Gastroesophageal sphincter (tissue), 3 donors: ENCODE results near the gene ISM2.

Experiments used
- POLR2A ChIP-seq, 2 donors: fragments of 450-650 bp; IDR thresholded peaks; one replicate each; pipeline ENCODE4 v1.6.1; 2017; ENCODE audit warnings: antibody characterized with exemption in 2 of 2, mild to moderate bottlenecking in 2 of 2, moderate library complexity in 1 of 2
- POLR2AphosphoS5 ChIP-seq: sonication (generic); formaldehyde crosslinking; IDR thresholded peaks from one replicate; pipeline ENCODE4 v1.6.1; 2017; ENCODE audit warnings: antibody characterized with exemption
- TF ChIP-seq, protein P1 (sequence below), 4 experiments: fragments of 200-600 bp in 2 of 4; fragments of 450-650 bp in 2 of 4; sonication (generic) in 1 of 4; IDR thresholded peaks; one replicate each; pipeline ENCODE4 v1.5.1; 2017 to 2019; ENCODE audit warnings: antibody characterized with exemption in 4 of 4, mild to moderate bottlenecking in 2 of 4, moderate library complexity in 2 of 4

DNA sequence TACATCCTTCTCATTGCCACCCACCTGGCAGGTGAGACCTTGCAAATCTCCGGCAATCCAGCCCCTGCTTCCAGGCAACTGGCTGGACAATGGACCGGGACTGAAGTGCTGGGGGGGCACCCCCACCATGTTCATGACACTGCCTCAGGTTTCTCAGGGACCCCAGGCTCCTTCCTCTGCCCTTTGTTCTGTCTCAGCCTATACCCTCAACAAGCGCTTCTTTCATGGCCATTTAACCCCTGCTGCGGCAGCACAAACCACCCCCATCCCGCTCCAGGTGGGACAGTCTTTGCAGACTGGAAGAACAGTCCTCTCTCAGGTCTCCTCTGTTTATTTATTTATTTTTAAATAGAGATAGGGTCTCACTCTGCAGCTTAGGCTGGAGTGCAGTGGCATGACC, 7.6 kb downstream of the ISM2 start:
- TF ChIP-seq, protein P1, sequence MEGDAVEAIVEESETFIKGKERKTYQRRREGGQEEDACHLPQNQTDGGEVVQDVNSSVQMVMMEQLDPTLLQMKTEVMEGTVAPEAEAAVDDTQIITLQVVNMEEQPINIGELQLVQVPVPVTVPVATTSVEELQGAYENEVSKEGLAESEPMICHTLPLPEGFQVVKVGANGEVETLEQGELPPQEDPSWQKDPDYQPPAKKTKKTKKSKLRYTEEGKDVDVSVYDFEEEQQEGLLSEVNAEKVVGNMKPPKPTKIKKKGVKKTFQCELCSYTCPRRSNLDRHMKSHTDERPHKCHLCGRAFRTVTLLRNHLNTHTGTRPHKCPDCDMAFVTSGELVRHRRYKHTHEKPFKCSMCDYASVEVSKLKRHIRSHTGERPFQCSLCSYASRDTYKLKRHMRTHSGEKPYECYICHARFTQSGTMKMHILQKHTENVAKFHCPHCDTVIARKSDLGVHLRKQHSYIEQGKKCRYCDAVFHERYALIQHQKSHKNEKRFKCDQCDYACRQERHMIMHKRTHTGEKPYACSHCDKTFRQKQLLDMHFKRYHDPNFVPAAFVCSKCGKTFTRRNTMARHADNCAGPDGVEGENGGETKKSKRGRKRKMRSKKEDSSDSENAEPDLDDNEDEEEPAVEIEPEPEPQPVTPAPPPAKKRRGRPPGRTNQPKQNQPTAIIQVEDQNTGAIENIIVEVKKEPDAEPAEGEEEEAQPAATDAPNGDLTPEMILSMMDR (IDR thresholded peaks at IDR 0.05) = no peak
- TF ChIP-seq POLR2A (IDR thresholded peaks at IDR 0.05) = no peak
- TF ChIP-seq POLR2AphosphoS5 = no peak
